Transverse colon (tissue), 4 donors: ENCODE data around the gene NEDD4L.

ENCODE experiments used
- EP300 ChIP-seq: sonication (generic); formaldehyde crosslinking; IDR thresholded peaks from one replicate; pipeline ENCODE4 v1.6.1; 2017; ENCODE audit warnings: antibody characterized with exemption, low read depth
- POLR2A ChIP-seq: fragments of 450-650 bp; IDR thresholded peaks from one replicate; pipeline ENCODE4 v1.6.1; 2016; ENCODE audit warnings: antibody characterized with exemption, mild to moderate bottlenecking, moderate library complexity
- POLR2AphosphoS5 ChIP-seq, 3 donors: sonication (generic); formaldehyde crosslinking; IDR thresholded peaks; one replicate each; pipeline ENCODE4 v1.6.1; 2016; ENCODE audit warnings: antibody characterized with exemption in 3 of 3
- TF ChIP-seq, protein P1 (sequence below), 5 experiments: fragments of 200-600 bp in 3 of 5; fragments of 450-650 bp in 2 of 5; sonication (generic) in 3 of 5; IDR thresholded peaks; 1 replicate in 2 of 5; 2 replicates in 3 of 5; pipeline ENCODE4 v1.5.1; 2016 to 2017; ENCODE audit warnings: antibody characterized with exemption in 5 of 5, inconsistent platforms in 3 of 5, mild to moderate bottlenecking in 2 of 5, moderate library complexity in 1 of 5

GRCh38 chr18:58091099-58091611, 47.1 kb downstream of the NEDD4L start:
- TF ChIP-seq POLR2AphosphoS5 (IDR thresholded peaks at IDR 0.05) (peak in 1 of 3 donors; percentile 10), EP300 (no peak), POLR2A (no peak)
- TF ChIP-seq, protein P1, sequence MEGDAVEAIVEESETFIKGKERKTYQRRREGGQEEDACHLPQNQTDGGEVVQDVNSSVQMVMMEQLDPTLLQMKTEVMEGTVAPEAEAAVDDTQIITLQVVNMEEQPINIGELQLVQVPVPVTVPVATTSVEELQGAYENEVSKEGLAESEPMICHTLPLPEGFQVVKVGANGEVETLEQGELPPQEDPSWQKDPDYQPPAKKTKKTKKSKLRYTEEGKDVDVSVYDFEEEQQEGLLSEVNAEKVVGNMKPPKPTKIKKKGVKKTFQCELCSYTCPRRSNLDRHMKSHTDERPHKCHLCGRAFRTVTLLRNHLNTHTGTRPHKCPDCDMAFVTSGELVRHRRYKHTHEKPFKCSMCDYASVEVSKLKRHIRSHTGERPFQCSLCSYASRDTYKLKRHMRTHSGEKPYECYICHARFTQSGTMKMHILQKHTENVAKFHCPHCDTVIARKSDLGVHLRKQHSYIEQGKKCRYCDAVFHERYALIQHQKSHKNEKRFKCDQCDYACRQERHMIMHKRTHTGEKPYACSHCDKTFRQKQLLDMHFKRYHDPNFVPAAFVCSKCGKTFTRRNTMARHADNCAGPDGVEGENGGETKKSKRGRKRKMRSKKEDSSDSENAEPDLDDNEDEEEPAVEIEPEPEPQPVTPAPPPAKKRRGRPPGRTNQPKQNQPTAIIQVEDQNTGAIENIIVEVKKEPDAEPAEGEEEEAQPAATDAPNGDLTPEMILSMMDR (IDR thresholded peaks at IDR 0.05), result no peak
